ENCODE results near the gene RFLNA. TPM values are rescaled to one million over a fixed set of nuclear protein-coding genes. Genes with fewer than 3 reads are reported as not detected.
"Not testable (repeated sequence)": the region's sequence is repeated elsewhere in the genome, so short reads cannot be mapped to it uniquely, and the experiment has no call there.

The RFLNA gene
- total RNA-seq, 2 donors from 2014 or later: 2.0 to 6.5 TPM

DNA sequence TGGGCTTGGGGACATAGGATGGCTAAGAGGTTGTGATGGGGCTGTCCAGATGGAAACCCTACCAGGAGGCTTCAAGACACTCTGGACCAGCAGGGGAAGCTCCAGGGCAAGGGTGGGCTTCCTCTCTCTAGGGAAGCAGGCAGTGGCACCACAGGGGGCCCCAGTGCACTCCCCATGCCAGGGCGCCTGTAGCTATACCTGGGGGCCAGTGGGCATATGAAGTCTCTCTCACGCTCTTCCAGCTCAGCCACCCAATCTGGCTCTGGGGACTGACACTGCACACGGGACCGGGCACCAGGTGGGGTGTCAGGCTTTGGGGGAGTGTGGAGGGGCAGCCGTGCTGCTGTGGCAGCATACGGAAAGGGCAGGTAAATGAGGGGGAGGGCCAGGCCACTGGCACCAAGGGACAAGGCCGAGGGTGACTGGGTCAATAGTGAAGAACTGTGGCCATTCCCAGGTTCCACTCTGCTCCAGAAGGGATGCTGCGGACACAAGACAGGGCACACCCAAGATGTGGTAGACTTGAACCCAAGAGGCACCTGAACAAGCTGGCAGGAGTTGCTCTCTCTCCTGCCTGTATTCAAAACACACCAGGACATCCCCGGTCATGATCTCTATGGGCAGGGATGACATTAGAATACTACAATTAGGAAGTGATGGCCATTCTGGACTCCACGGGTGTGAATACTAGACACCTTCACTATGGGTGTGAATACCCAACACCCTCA is 27.5 kb downstream of the RFLNA start:
- peaks cover 32% of the 10 kb centered on the region for H3K36me3 ChIP-seq
- DNase-seq (ENCODE audit: low spot score) (no peak), ATAC-seq (ENCODE audit: insufficient number of reproducible peaks, low FRiP score, low read depth) (no peak)
- TF ChIP-seq, protein P1, sequence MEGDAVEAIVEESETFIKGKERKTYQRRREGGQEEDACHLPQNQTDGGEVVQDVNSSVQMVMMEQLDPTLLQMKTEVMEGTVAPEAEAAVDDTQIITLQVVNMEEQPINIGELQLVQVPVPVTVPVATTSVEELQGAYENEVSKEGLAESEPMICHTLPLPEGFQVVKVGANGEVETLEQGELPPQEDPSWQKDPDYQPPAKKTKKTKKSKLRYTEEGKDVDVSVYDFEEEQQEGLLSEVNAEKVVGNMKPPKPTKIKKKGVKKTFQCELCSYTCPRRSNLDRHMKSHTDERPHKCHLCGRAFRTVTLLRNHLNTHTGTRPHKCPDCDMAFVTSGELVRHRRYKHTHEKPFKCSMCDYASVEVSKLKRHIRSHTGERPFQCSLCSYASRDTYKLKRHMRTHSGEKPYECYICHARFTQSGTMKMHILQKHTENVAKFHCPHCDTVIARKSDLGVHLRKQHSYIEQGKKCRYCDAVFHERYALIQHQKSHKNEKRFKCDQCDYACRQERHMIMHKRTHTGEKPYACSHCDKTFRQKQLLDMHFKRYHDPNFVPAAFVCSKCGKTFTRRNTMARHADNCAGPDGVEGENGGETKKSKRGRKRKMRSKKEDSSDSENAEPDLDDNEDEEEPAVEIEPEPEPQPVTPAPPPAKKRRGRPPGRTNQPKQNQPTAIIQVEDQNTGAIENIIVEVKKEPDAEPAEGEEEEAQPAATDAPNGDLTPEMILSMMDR (IDR thresholded peaks at IDR 0.05): no peak
- no peaks in the 10 kb centered on the region for H3K27me3 ChIP-seq (replicated peaks; ENCODE audit: insufficient read depth)
- peaks cover 6% of the 10 kb centered on the region for H3K9me3 ChIP-seq
- H3K27ac ChIP-seq: no peak overlapping the region
- no peak overlapping the region for H3K4me3 ChIP-seq
- H3K4me1 ChIP-seq (ENCODE audit: control insufficient read depth in 1 of 2, low read depth in 2 of 2): peaks cover 4 to 22% of the 10 kb centered on the region in 2 donors

DNA sequence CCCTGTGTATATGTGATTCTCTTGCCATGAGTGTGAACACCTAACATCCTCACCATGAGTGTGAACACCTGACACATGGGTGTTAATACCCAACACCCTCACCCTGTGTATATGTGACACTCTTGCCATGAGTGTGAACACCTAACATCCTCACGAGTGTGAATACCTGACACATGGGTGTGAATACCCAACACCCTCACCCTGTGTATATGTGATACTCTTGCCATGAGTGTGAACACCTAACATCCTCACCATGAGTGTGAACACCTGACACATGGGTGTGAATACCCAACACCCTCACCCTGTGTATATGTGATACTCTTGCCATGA is 28.1 kb downstream of the RFLNA start:
- Histone ChIP-seq H3K36me3 (peaks cover 32% of the 10 kb centered on the region), H3K4me1 (ENCODE audit: control insufficient read depth in 1 of 2, low read depth in 2 of 2) (peaks cover 9 to 28% of the 10 kb centered on the region in 2 donors)
- not testable (repeated sequence) for H3K9me3 ChIP-seq; ATAC-seq (ENCODE audit: insufficient number of reproducible peaks, low FRiP score, low read depth); DNase-seq (ENCODE audit: low spot score); H3K4me3 ChIP-seq; H3K27ac ChIP-seq; H3K27me3 ChIP-seq (replicated peaks; ENCODE audit: insufficient read depth)

DNA sequence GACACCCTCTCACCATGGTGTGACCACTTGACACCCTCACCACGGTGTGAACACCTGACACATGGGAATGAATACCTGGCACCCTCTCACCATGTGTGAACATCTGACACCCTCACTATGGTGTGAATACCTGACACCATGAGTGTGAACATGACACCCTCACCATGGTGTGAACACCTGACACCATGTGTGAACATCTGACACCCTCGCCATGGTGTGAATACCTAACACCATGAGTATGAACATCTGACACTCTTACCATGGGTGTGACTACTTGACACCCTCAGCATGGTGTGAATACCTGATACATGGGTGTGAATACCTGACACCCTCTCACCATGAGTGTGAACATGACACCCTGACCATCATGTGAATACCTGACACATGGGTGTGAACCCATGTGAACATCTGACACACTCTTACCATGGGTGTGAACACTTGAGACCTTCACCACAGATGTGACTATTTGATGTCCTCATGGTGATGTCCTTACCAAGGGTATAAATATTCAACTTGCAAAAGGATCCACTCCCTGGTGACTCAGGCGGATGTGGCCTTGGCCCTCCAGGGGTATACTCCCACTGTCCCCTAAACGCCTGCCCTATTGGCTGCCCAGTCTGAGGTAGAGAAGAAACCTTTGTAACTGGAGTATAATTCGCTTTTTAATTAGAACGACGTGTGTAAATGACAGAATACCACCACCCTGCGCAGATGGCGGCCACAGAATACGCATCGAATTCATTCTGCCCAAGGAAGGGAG is 29.1 kb downstream of the RFLNA start:
- H3K4me3 ChIP-seq: no peak overlapping the region
- TF ChIP-seq, protein P1 (IDR thresholded peaks at IDR 0.05): no peak
- peaks cover 6% of the 10 kb centered on the region for H3K9me3 ChIP-seq
- no peak for ATAC-seq (ENCODE audit: insufficient number of reproducible peaks, low FRiP score, low read depth)
- H3K36me3 ChIP-seq: peaks cover 32% of the 10 kb centered on the region
- peaks cover 13 to 38% of the 10 kb centered on the region in 2 donors for H3K4me1 ChIP-seq (ENCODE audit: control insufficient read depth in 1 of 2, low read depth in 2 of 2)
- no peaks in the 10 kb centered on the region for H3K27me3 ChIP-seq (replicated peaks; ENCODE audit: insufficient read depth)
- no peak overlapping the region for H3K27ac ChIP-seq
- no peak for DNase-seq (ENCODE audit: low spot score)

DNA sequence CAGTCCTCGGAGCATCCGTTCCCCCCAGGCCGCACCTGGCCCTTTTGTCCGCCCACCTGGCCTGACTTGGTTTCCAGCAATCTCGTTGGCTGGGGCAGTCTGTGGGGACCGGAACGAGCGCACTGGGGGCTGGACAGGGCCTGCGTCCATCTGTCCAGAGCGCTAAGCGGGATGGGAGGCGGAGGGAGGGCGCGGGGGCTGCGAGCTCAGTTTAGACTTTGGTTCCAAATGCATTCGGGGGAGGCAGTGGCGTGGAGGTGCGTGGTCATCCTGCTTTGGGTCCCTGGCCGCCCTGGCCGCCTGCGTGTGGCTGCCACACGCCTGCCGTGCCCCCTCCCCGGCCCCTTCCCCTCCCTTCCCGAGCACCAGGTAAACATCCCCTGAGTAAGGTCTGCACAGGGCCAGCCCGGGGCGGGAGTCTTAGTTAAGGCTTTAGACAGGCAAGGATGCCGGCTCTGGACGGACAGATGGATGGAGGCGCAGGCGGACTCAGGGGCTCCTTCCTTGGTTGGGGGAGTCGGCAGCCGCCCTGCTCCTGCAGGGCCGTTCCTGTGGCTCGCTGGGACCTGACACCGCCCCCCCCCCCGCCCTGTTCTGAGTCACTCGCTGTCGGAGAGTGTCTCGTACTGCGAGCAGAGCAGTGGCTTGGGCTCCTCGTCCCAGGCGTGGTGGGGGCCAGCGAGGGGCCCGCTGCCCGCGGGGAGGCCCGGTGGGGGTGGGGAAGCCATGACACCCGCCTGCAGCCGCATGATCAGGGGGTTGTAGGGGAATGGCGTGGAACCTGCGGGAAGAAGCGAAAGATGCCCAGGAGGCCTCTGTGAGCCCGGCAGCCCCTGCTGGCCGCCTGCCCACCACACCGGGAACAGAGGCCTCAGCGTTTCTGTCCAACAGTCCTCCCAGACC is 30.2 kb downstream of the RFLNA start:
- DNase-seq (ENCODE audit: low spot score): no peak
- Histone ChIP-seq H3K27me3 (replicated peaks; ENCODE audit: insufficient read depth) (no peaks in the 10 kb centered on the region), H3K27ac (no peak overlapping the region), H3K36me3 (peaks cover 33% of the 10 kb centered on the region), H3K4me3 (no peak overlapping the region), H3K4me1 (ENCODE audit: control insufficient read depth in 1 of 2, low read depth in 2 of 2) (peaks cover 13 to 41% of the 10 kb centered on the region in 2 donors), H3K9me3 (peaks cover 6% of the 10 kb centered on the region)
- no peak for ATAC-seq (ENCODE audit: insufficient number of reproducible peaks, low FRiP score, low read depth)
- TF ChIP-seq, protein P1 (IDR thresholded peaks at IDR 0.05): no peak

DNA sequence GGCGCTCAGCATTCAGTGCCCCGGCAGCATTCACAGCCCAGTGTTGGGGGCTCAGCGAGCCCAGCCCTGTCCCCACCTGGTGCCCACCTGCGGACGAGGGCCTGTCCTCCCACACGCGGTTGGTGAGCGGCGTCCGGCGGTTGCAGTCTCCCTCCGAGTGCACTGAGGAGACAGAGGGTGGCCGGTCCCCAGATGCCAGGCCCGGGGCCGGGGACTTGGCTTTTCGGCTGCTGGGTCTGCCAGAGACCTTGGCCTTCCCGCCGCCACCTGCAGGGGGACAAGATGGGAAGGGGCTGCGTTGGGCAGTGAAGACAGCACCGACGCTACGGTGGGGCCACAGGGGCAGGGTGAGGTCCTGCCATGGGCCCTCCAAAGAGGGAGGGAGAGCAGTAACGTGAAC is 31.2 kb downstream of the RFLNA start:
- ATAC-seq (ENCODE audit: insufficient number of reproducible peaks, low FRiP score, low read depth): no peak
- H3K4me1 ChIP-seq (ENCODE audit: control insufficient read depth in 1 of 2, low read depth in 2 of 2): peaks cover 13 to 41% of the 10 kb centered on the region in 2 donors
- peak overlapping the region in 1 of 2 donors; percentile 75 for H3K27ac ChIP-seq
- peaks cover 6% of the 10 kb centered on the region for H3K9me3 ChIP-seq
- no peak overlapping the region for H3K4me3 ChIP-seq
- no peaks in the 10 kb centered on the region for H3K27me3 ChIP-seq (replicated peaks; ENCODE audit: insufficient read depth)
- TF ChIP-seq, protein P1 (IDR thresholded peaks at IDR 0.05): no peak
- peaks cover 44% of the 10 kb centered on the region for H3K36me3 ChIP-seq
- DNase-seq (ENCODE audit: low spot score): no peak

Data from thoracic aorta (tissue), 2 donors.